PC-9 (cell line): Measurements from ENCODE around the gene SOX12. TPM values are rescaled to one million over a fixed set of nuclear protein-coding genes. Genes with fewer than 3 reads are reported as not detected.

Experiments
- BruUV-seq: library from RNA; stranded (reverse); fragments of 400-500 nt; replicated peaks from 2 replicates; lab custom pipeline; 2021; lab: Mats Ljungman, UMichigan
- CTCF ChIA-PET: fragments of 300-600 bp; sonication (Branson Sonifier 250); formaldehyde crosslinking; loops from one replicate; lab custom pipeline; 2022; ENCODE audit warnings: antibody characterized with exemption; lab: Charles Lee
- POLR2A ChIA-PET: fragments of 300-600 bp; sonication (Branson Sonifier 250); formaldehyde crosslinking; loops from one replicate; lab custom pipeline; 2022; ENCODE audit warnings: antibody characterized with exemption; ENCODE audit not compliant: unreplicated experiment; lab: Charles Lee
- DNase-seq, 2 experiments: peaks; one replicate each; pipeline versions ENCODE4 v3.0.0 to v3.0.0-alpha.2; 2015 to 2022; ENCODE audit warnings: mixed read lengths in 1 of 2
- H2AFZ ChIP-seq: fragments of 200-600 bp; sonication (generic); 2 replicates; pipeline ENCODE4 v1.8.1; 2017; ENCODE audit warnings: antibody characterized with exemption
- H3F3A ChIP-seq: fragments of 200-600 bp; sonication (generic); 2 replicates; pipeline ENCODE4 v1.8.1; 2017; ENCODE audit warnings: antibody characterized with exemption, mild to moderate bottlenecking, low read depth; ENCODE audit not compliant: insufficient read depth
- H3K27ac ChIP-seq: fragments of 200-600 bp; sonication (generic); 2 replicates; pipeline ENCODE4 v1.6.1; 2016; ENCODE audit warnings: mixed run types
- H3K27me3 ChIP-seq: fragments of 200-600 bp; sonication (generic); 2 replicates; pipeline ENCODE4 v1.6.1; 2016; ENCODE audit warnings: low read depth, mixed run types; ENCODE audit not compliant: insufficient read depth
- H3K36me3 ChIP-seq: fragments of 200-600 bp; sonication (generic); 2 replicates; pipeline ENCODE4 v1.6.1; 2016; ENCODE audit warnings: low read depth, mixed run types
- H3K4me1 ChIP-seq: fragments of 200-600 bp; sonication (generic); replicated peaks from 2 replicates; pipeline ENCODE4 v1.6.1; 2016; ENCODE audit warnings: mixed run types; ENCODE audit not compliant: insufficient read depth
- H3K4me2 ChIP-seq: fragments of 200-600 bp; sonication (generic); 2 replicates; pipeline ENCODE4 v1.6.1; 2017; ENCODE audit warnings: mixed run types
- H3K4me3 ChIP-seq: fragments of 200-600 bp; sonication (generic); 2 replicates; pipeline ENCODE4 v1.6.1; 2016; ENCODE audit warnings: mixed run types
- H3K79me2 ChIP-seq: fragments of 200-600 bp; sonication (generic); 2 replicates; pipeline ENCODE4 v1.6.1; 2017; ENCODE audit warnings: low read depth, mixed run types
- H3K9me2 ChIP-seq: fragments of 200-600 bp; sonication (generic); 2 replicates; pipeline ENCODE4 v1.8.1; 2017; ENCODE audit warnings: mild to moderate bottlenecking; ENCODE audit not compliant: insufficient read depth
- H3K9me3 ChIP-seq: fragments of 200-600 bp; sonication (generic); 2 replicates; pipeline ENCODE4 v1.8.1; 2016; ENCODE audit warnings: low read depth; ENCODE audit not compliant: insufficient read depth
- H4K20me1 ChIP-seq: fragments of 200-600 bp; sonication (generic); 2 replicates; pipeline ENCODE4 v1.8.1; 2017; ENCODE audit not compliant: insufficient read depth
- CTCF ChIP-seq: fragments of 200-600 bp; sonication (generic); conservative IDR thresholded peaks from 2 replicates; pipeline ENCODE4 v1.6.1; 2017; ENCODE audit warnings: mixed run types, antibody characterized with exemption, mild to moderate bottlenecking, moderate library complexity
- EZH2 ChIP-seq: fragments of 200-600 bp; sonication (generic); IDR thresholded peaks from 2 replicates; pipeline ENCODE4 v1.8.0; 2017; ENCODE audit warnings: antibody characterized with exemption, low read depth
- intact Hi-C: fragments of 100-400 bp; cut with micrococcal nuclease; formaldehyde crosslinking; loops from one replicate; pipeline ENCODE4 v1.10.0; 2022; ENCODE audit not compliant: unreplicated experiment
- total RNA-seq: library from RNA; stranded (reverse); gene quantifications from 2 replicates; pipeline ENCODE4 v1.2.3, GENCODE V29; 2021

Gene SOX12
- total RNA-seq, 1 experiment from 2014 or later: 57.1 TPM

GRCh38 chr20:364905-365794, 39.8 kb downstream of the SOX12 start:
- no peaks in the 10 kb centered on the region for H3K9me2 ChIP-seq
- TF ChIP-seq CTCF: no peak
- TF ChIP-seq EZH2: no peak
- BruUV-seq: no TSS peak
- peak overlapping the region; percentile 96 for H3K27ac ChIP-seq
- H3K36me3 ChIP-seq: no peaks in the 10 kb centered on the region
- H2AFZ ChIP-seq: no peak overlapping the region
- no peaks in the 10 kb centered on the region for H4K20me1 ChIP-seq
- no peaks in the 10 kb centered on the region for H3K27me3 ChIP-seq
- peaks cover 68% of the 10 kb centered on the region for H3F3A ChIP-seq
- intact Hi-C loops: no loop called here
- POLR2A ChIA-PET: interaction anchor here (0.6 kb wide), 1 partner anchor 16 kb away, joined by 4 read pairs; the partner anchor contains the start of gene TRIB3
- H3K4me2 ChIP-seq: peak overlapping the region; percentile 75
- H3K4me3 ChIP-seq: no peak overlapping the region
- H3K79me2 ChIP-seq: peaks cover 21% of the 10 kb centered on the region
- CTCF ChIA-PET: interaction anchor here (0.7 kb wide), 1 partner anchor 67 kb away, joined by 19 read pairs; no protein-coding TSS in a partner anchor
- H3K4me1 ChIP-seq: peaks cover 91% of the 10 kb centered on the region
- no peaks in the 10 kb centered on the region for H3K9me3 ChIP-seq
- DNase-seq: peak; percentile 53 to 74

- Histone ChIP-seq H3K27ac (peak overlapping the region; percentile 96), H4K20me1 (no peaks in the 10 kb centered on the region), H3K36me3 (no peaks in the 10 kb centered on the region), H3F3A (peaks cover 79% of the 10 kb centered on the region), H3K9me2 (no peaks in the 10 kb centered on the region), H2AFZ (no peak overlapping the region), H3K4me1 (peaks cover 95% of the 10 kb centered on the region), H3K4me2 (peak overlapping the region; percentile 75), H3K79me2 (peaks cover 21% of the 10 kb centered on the region), H3K9me3 (no peaks in the 10 kb centered on the region), H3K4me3 (peak overlapping the region; percentile 27; the same call in 1 of the 2 replicates), H3K27me3 (no peaks in the 10 kb centered on the region)
- peak; percentile 75 to 88 for DNase-seq
- no peak for TF ChIP-seq EZH2
- TF ChIP-seq CTCF: no peak
- BruUV-seq: TSS peak; percentile 83
- ChIA-PET CTCF (interaction anchor here (0.5 to 0.7 kb wide), 4 partner anchors 11 to 78 kb away, joined by 3 to 7 read pairs (median 4); no protein-coding TSS in a partner anchor), POLR2A (interaction anchor here (0.6 to 1.1 kb wide), 4 partner anchors 11 to 96 kb away, joined by 3 to 43 read pairs (median 18); partner anchors contain the start of genes TBC1D20 and TRIB3)
- intact Hi-C loops: no loop called here
Measured at GRCh38 chr20:366041-366718, 40.8 kb downstream of the SOX12 start.
